DOHH2 (cell line): Measurements from ENCODE around the gene CELA2A.

Experiments used
- CTCF ChIP-seq: fragments of 200-600 bp; sonication (generic); IDR thresholded peaks from one replicate; pipeline ENCODE4 v1.5.1; 2014; ENCODE audit warnings: antibody characterized with exemption, mild to moderate bottlenecking, low read depth, low read length; ENCODE audit not compliant: poor library complexity, severe bottlenecking
- EZH2phosphoT487 ChIP-seq: fragments of 200-600 bp; sonication (generic); IDR thresholded peaks from 2 replicates; pipeline ENCODE4 v1.6.1; 2017; ENCODE audit warnings: borderline replicate concordance, mild to moderate bottlenecking, antibody characterized with exemption, low read length, moderate library complexity, mixed read lengths

- TF ChIP-seq CTCF (no peak), EZH2phosphoT487 (no peak)
These were observed 21.1 kb upstream of the CELA2A start for GRCh38 chr1:15435239-15436077.
